ENCODE results near the gene SLC39A11. TPM values are rescaled to one million over a fixed set of nuclear protein-coding genes. Genes with fewer than 3 reads are reported as not detected.

Gene SLC39A11
- total and polyA plus RNA-seq, 2 of the 13 experiments (the other 11 are each of a cell fraction or from before 2014, with no cell fraction given) = 17.2 to 31.5 TPM

- TF ChIP-seq ARNTL (CRISPR knock-in tag; IDR thresholded peaks at IDR 0.05) = no peak
- no peak for TF ChIP-seq HES4 (CRISPR knock-in tag; IDR thresholded peaks at IDR 0.05; ENCODE audit: borderline replicate concordance)
- 0 out of 2 replicates have a peak, but pooled peaks have one; percentile 73 for TF ChIP-seq ZBTB3 (CRISPR knock-in tag; IDR thresholded peaks at IDR 0.05; ENCODE audit: borderline replicate concordance, low read depth)
- TF ChIP-seq FOXJ3 (CRISPR knock-in tag; IDR thresholded peaks at IDR 0.05; ENCODE audit: borderline replicate concordance) = peak; percentile 68; the same call in 1 of the 2 replicates
- TF ChIP-seq TBX2 (CRISPR knock-in tag; IDR thresholded peaks at IDR 0.05; ENCODE audit: borderline replicate concordance) = peak; percentile 88
- TF ChIP-seq MED1 (CRISPR knock-in tag; IDR thresholded peaks at IDR 0.05) = peak; percentile 81
- TF ChIP-seq ESRRA (CRISPR knock-in tag; IDR thresholded peaks at IDR 0.05; ENCODE audit: low read depth) = no peak
- TF ChIP-seq ARID3A (IDR thresholded peaks at IDR 0.05; ENCODE audit: low read depth, low read length) = peak; percentile 61
- peak; percentile 85; the same call in 1 of the 2 replicates for TF ChIP-seq MIER2 (CRISPR knock-in tag; IDR thresholded peaks at IDR 0.05)
- no peak for TF ChIP-seq ZSCAN20 (CRISPR knock-in tag; IDR thresholded peaks at IDR 0.05; ENCODE audit: borderline replicate concordance)
- TF ChIP-seq ZNF383 (CRISPR knock-in tag; IDR thresholded peaks at IDR 0.05; ENCODE audit: borderline replicate concordance) = no peak
- TF ChIP-seq RAD21 (CRISPR knock-in tag; IDR thresholded peaks at IDR 0.05) = no peak
- TF ChIP-seq SOX13 (IDR thresholded peaks at IDR 0.05) = no peak
- TF ChIP-seq SOX13 (CRISPR knock-in tag; conservative IDR thresholded peaks at IDR 0.05 in 1 of 2, IDR thresholded peaks at IDR 0.05 in 1 of 2) = peak in 1 of 2 experiments; percentile 78; a peak in 2 of 4 replicates
- TF ChIP-seq THAP8 (CRISPR knock-in tag; IDR thresholded peaks at IDR 0.05; ENCODE audit: borderline replicate concordance) = no peak
- peak; percentile 38; the same call in 1 of the 2 replicates for TF ChIP-seq EHMT2 (IDR thresholded peaks at IDR 0.05; ENCODE audit: borderline replicate concordance, low read depth, low read length)
- no peak for TF ChIP-seq KLF13 (CRISPR knock-in tag; IDR thresholded peaks at IDR 0.05)
- 0 out of 2 replicates have a peak, but pooled peaks have one; percentile 13 for TF ChIP-seq PAWR (CRISPR knock-in tag; IDR thresholded peaks at IDR 0.05; ENCODE audit: borderline replicate concordance)
- TF ChIP-seq NR1H2 (CRISPR knock-in tag; IDR thresholded peaks at IDR 0.05; ENCODE audit: borderline replicate concordance, low read depth) = no peak
- no peak for TF ChIP-seq ZNF101 (CRISPR knock-in tag; IDR thresholded peaks at IDR 0.05; ENCODE audit: borderline replicate concordance, low read depth)
- TF ChIP-seq ZMYM3 (CRISPR knock-in tag; IDR thresholded peaks at IDR 0.05) = peak; percentile 10; the same call in 1 of the 2 replicates
- TF ChIP-seq BCLAF1 (IDR thresholded peaks at IDR 0.05) = no peak
- TF ChIP-seq PBX2 (CRISPR knock-in tag; IDR thresholded peaks at IDR 0.05) = no peak
Observed at GRCh38 chr17:72683506-72684404, 408.7 kb downstream of the SLC39A11 start (continued).

Measured in HepG2 (cell line).